NCI-H510A treated with DMSO at 0.1 percent for 48 hours (cell line): Measurements from ENCODE around the gene VIPR1.
"Not testable (repeated sequence)": the region's sequence is repeated elsewhere in the genome, so short reads cannot be mapped to it uniquely, and the experiment has no call there.

Source experiments
- DNase-seq: peaks from one replicate; lab custom pipeline; 2025; lab: John Stamatoyannopoulos, UW

Gene VIPR1

GRCh38 chr3:42535981-42536784 lies 33.7 kb downstream of the VIPR1 start:
- DNase-seq, result peak; percentile 24

GRCh38 chr3:42537350-42537749 lies 34.9 kb downstream of the VIPR1 start:
- DNase-seq, result no peak

- peak; percentile 59 for DNase-seq
Measured at GRCh38 chr3:42539871-42540714, 37.6 kb downstream of the VIPR1 start.

GRCh38 chr3:42541079-42541478 lies 38.6 kb downstream of the VIPR1 start:
- DNase-seq, result no peak

GRCh38 chr3:42544492-42545283 lies 42.2 kb downstream of the VIPR1 start:
- DNase-seq, result peak; percentile 84

GRCh38 chr3:42545284-42545900 lies 42.9 kb downstream of the VIPR1 start:
- no peak for DNase-seq

- no peak for DNase-seq
Measured at GRCh38 chr3:42546691-42547213, 44.3 kb downstream of the VIPR1 start.

- peak; percentile 72 for DNase-seq
Measured at GRCh38 chr3:42547401-42547945, 45.0 kb downstream of the VIPR1 start.

- DNase-seq, result no peak
Measured at GRCh38 chr3:42549131-42549530, 46.7 kb downstream of the VIPR1 start.

GRCh38 chr3:42550250-42550649 lies 47.8 kb downstream of the VIPR1 start:
- no peak for DNase-seq

- no peak for DNase-seq
Measured at GRCh38 chr3:42552830-42553229, 50.4 kb downstream of the VIPR1 start.

- peak; percentile 59 for DNase-seq
Measured at GRCh38 chr3:42556089-42556632, 53.7 kb downstream of the VIPR1 start.

- not testable (repeated sequence) for DNase-seq
Measured at GRCh38 chr3:42556817-42557216, 54.4 kb downstream of the VIPR1 start.

GRCh38 chr3:42557854-42558253 lies 55.4 kb downstream of the VIPR1 start:
- peak; percentile 2 for DNase-seq

- no peak for DNase-seq
Measured at GRCh38 chr3:42562047-42562907, 59.8 kb downstream of the VIPR1 start.

GRCh38 chr3:42569593-42570142 lies 67.2 kb downstream of the VIPR1 start:
- no peak for DNase-seq

- DNase-seq, result peak; percentile 59
Measured at GRCh38 chr3:42572278-42572677, 69.8 kb downstream of the VIPR1 start.

- DNase-seq, result no peak
Measured at GRCh38 chr3:42575137-42575741, 72.8 kb downstream of the VIPR1 start.

GRCh38 chr3:42578054-42578453 lies 75.6 kb downstream of the VIPR1 start:
- no peak for DNase-seq
